Uterus (tissue), 2 donors: ENCODE measurements around the gene PDGFC.

Source experiments
- CTCF ChIP-seq, 4 experiments: fragments of 200-600 bp in 2 of 4; fragments of 450-650 bp in 2 of 4; sonication (generic) in 2 of 4; IDR thresholded peaks; one replicate each; pipeline ENCODE4 v1.5.1; 2016 to 2019; ENCODE audit warnings: antibody characterized with exemption in 4 of 4, mild to moderate bottlenecking in 2 of 4, moderate library complexity in 1 of 4
- POLR2A ChIP-seq, 2 donors: fragments of 450-650 bp; IDR thresholded peaks; one replicate each; pipeline ENCODE4 v1.6.1; 2016; ENCODE audit warnings: antibody characterized with exemption in 2 of 2, mild to moderate bottlenecking in 1 of 2, moderate library complexity in 1 of 2

DNA sequence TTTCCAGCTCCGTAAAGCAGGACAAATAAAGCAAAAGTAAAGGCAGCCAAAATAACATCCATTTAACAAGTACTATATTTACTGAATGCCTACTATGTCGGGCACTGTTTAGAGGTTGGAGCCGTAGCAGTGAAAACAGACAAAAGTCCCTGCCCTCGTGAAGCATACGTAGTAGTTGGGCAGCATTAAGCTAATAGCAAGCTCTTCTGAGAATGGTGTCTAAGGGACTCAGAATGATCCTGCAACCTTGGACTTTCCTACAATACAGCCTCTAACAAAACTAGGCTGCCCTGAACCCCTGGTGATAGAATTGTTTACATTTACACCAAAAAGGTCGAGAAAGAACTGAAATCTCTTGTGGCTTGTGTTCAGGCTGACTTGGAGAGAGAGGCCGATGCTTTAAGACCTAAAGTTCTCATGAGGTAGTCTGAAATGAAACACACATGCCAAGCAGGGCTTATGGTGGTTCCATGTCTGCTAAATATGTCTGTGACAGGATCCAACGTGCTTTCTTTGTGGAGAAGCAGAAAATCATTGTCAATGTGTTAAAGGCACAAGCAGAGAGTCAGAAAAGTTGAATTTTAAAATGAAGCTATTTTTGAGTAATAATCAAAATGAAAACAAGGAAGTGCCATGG, 898 bp upstream of the PDGFC start:
- no peak for TF ChIP-seq CTCF (IDR thresholded peaks at IDR 0.05)
- no peak for TF ChIP-seq POLR2A (IDR thresholded peaks at IDR 0.05)
